GM21390 (cell line): ENCODE data around the gene TSC22D1.
A peak's percentile ranks its signal among the peaks of the same experiment; 100 is the strongest.
"Not testable (repeated sequence)": the region's sequence is repeated elsewhere in the genome, so short reads cannot be mapped to it uniquely, and the experiment has no call there.

Experiments
- ATAC-seq: cut with Tn5 transposase; IDR thresholded peaks from one replicate; pipeline ENCODE4 v1.9.1; 2021; ENCODE audit not compliant: unreplicated experiment

Gene TSC22D1

GRCh38 chr13:44575741-44576350 is at the start of gene TSC22D1:
Gene TSC22D1, minus strand, starts transcription at chr13:44576330. Its CDS starts 256 bp downstream, at chr13:44576074.
- ATAC-seq: peak; percentile 1

GRCh38 chr13:44622708-44623107 is 46.6 kb upstream of the TSC22D1 start:
- no peak for ATAC-seq

- no peak for ATAC-seq
These were observed 46.1 kb upstream of the TSC22D1 start for GRCh38 chr13:44622261-44622660.

GRCh38 chr13:44620057-44620456 is 43.9 kb upstream of the TSC22D1 start:
- ATAC-seq: no peak

- ATAC-seq: no peak
These were observed 43.5 kb upstream of the TSC22D1 start for GRCh38 chr13:44619651-44620050.

DNA sequence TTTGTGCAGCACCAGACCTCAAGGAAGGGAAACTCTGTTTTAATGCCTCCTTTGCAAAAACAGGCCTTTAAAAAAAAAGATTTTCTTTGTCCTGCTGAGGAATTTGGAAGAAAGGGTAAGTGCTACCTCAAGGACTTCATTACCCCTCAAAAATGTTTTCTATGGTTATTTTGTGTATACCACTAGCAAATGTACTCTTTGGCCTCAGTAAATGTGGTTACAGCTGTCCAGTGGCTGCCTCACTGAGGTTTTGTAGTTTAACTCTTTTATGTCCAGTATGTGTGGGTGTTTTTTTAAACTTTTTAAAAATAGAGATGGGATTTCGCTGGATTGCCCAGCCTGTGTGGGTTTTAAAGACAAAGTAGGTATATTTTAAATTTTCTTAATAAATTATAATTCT is 42.2 kb upstream of the TSC22D1 start:
- no peak for ATAC-seq

GRCh38 chr13:44617648-44618047 is 41.5 kb upstream of the TSC22D1 start:
- ATAC-seq: no peak

GRCh38 chr13:44609137-44609536 is 33.0 kb upstream of the TSC22D1 start:
- ATAC-seq: no peak

DNA sequence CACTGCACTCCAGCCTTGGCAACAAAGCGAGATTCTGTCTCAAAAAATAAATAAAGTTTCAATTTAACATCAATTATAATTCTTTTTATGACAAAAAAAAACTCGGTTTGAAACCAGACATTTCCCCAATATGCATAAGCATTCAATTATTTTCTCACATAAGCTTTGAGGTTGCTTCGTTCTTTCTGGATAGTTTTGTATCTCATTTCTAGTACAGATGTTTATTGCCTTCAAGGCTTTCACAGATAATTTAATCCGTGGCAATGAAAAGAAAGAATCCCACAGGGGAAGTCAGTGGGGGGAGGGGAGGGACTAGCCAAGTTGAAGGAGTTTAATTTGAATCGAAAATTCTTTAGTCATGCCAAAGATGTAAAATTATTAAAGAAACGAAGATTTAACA is 29.6 kb upstream of the TSC22D1 start:
- no peak for ATAC-seq

DNA sequence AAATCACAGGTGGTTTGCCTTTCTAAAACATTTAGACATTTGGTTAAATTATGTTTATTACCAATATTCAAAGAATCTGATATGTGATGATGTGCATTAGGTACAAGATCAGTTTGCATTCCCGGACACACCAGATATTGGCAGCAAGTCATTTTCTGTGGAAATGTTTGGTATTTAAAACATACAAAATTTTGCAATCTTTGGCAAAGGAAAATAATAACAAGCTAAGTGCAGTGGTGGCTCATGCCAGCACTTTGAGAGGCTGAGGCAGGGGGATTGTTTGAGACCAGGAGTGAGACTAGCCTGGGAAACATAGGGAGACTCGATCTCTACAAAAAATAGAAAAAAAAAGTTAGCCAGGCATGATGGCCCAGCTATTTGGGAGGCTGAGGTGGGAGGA is 29.1 kb upstream of the TSC22D1 start:
- ATAC-seq: no peak

GRCh38 chr13:44601586-44601985 is 25.5 kb upstream of the TSC22D1 start:
- no peak for ATAC-seq

- not testable (repeated sequence) for ATAC-seq
These were observed 17.9 kb upstream of the TSC22D1 start for GRCh38 chr13:44593861-44594592.

GRCh38 chr13:44592216-44592847 is 16.2 kb upstream of the TSC22D1 start:
- ATAC-seq: no peak

GRCh38 chr13:44591316-44591715 is 15.2 kb upstream of the TSC22D1 start:
- no peak for ATAC-seq

GRCh38 chr13:44583137-44583536 is 7.0 kb upstream of the TSC22D1 start:
- no peak for ATAC-seq

GRCh38 chr13:44578067-44578400 is 1.9 kb upstream of the TSC22D1 start:
- ATAC-seq: no peak

- ATAC-seq: peak; percentile 61
These were observed 1.3 kb upstream of the TSC22D1 start for GRCh38 chr13:44577236-44578066.

- ATAC-seq: peak; percentile 13
These were observed 463 bp upstream of the TSC22D1 start for GRCh38 chr13:44576351-44577235.

- ATAC-seq: no peak
These were observed 1.1 kb downstream of the TSC22D1 start for GRCh38 chr13:44575035-44575434.

DNA sequence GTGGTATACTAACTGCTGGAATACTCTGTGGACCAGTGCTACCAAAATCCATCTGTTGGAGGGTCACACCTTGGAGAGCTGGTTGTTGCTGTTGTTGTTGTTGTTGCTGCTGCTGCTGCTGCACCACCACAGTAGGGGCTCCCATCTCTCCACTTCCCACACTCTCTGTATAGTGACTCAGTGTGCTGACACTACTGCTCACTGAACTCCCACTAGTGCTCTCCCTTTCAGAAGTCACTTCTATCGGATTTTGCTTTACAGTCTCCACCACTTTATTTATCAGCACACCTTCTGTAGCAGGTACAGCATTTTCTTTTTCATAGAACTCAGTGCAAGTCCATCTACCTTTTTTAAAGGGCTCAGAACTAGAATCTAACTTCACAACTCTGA is 1.7 kb downstream of the TSC22D1 start:
- ATAC-seq: no peak
